HEK293 (cell line): ENCODE results near the gene KLHL28.

ENCODE experiments used
- AEBP2 ChIP-seq: fragments of 450-650 bp; formaldehyde crosslinking; IDR thresholded peaks from 2 replicates; pipeline ENCODE4 v1.5.1; 2016; ENCODE audit warnings: missing biosample characterization, missing genetic modification characterization, borderline replicate concordance
- ELK4 ChIP-seq: IDR thresholded peaks from 2 replicates; pipeline ENCODE4 v1.6.1; 2011; ENCODE audit warnings: mild to moderate bottlenecking, low read depth, low read length, borderline replicate concordance
- GLIS2 ChIP-seq: fragments of 450-650 bp; formaldehyde crosslinking; IDR thresholded peaks from 2 replicates; pipeline ENCODE4 v1.5.1; 2016; ENCODE audit warnings: missing biosample characterization, missing genetic modification characterization
- IKZF3 ChIP-seq: fragments of 450-650 bp; IDR thresholded peaks from 2 replicates; pipeline ENCODE4 v1.5.0; 2018; ENCODE audit warnings: missing biosample characterization, mild to moderate bottlenecking, missing genetic modification characterization, moderate library complexity
- KLF9 ChIP-seq: fragments of 450-650 bp; formaldehyde crosslinking; IDR thresholded peaks from 2 replicates; pipeline ENCODE4 v1.5.1; 2016; ENCODE audit warnings: missing biosample characterization, missing genetic modification characterization, low read depth
- PRDM1 ChIP-seq: fragments of 450-650 bp; formaldehyde crosslinking; IDR thresholded peaks from 2 replicates; pipeline ENCODE4; 2016; ENCODE audit warnings: missing biosample characterization, missing genetic modification characterization
- SCRT1 ChIP-seq: fragments of 450-650 bp; formaldehyde crosslinking; IDR thresholded peaks from 2 replicates; pipeline ENCODE4 v1.5.1; 2016; ENCODE audit warnings: missing biosample characterization, missing genetic modification characterization, borderline replicate concordance
- YY1 ChIP-seq: fragments of 450-650 bp; formaldehyde crosslinking; IDR thresholded peaks from 2 replicates; pipeline ENCODE4 v1.5.1; 2018; ENCODE audit warnings: missing biosample characterization, missing genetic modification characterization
- ZBTB1 ChIP-seq: fragments of 450-650 bp; formaldehyde crosslinking; IDR thresholded peaks from 2 replicates; pipeline ENCODE4 v1.5.1; 2016; ENCODE audit warnings: missing biosample characterization, missing genetic modification characterization
- ZBTB11 ChIP-seq: fragments of 450-650 bp; formaldehyde crosslinking; conservative IDR thresholded peaks from 2 replicates; pipeline ENCODE4 v1.5.1; 2016; ENCODE audit warnings: low read depth, missing biosample characterization, missing genetic modification characterization
- ZBTB44 ChIP-seq: fragments of 450-650 bp; IDR thresholded peaks from 2 replicates; pipeline ENCODE4 v1.5.1; 2018; ENCODE audit warnings: missing biosample characterization, mild to moderate bottlenecking, missing genetic modification characterization
- ZBTB8A ChIP-seq: fragments of 450-650 bp; formaldehyde crosslinking; IDR thresholded peaks from 2 replicates; pipeline ENCODE4 v1.5.1; 2016; ENCODE audit warnings: missing biosample characterization, missing genetic modification characterization
- ZEB2 ChIP-seq: fragments of 450-650 bp; formaldehyde crosslinking; IDR thresholded peaks from 2 replicates; pipeline ENCODE4 v1.5.1; 2016; ENCODE audit warnings: missing biosample characterization, missing genetic modification characterization
- ZNF133 ChIP-seq: fragments of 450-650 bp; formaldehyde crosslinking; IDR thresholded peaks from 2 replicates; pipeline ENCODE4 v1.5.1; 2016; ENCODE audit warnings: missing biosample characterization, missing genetic modification characterization
- ZNF138 ChIP-seq: fragments of 450-650 bp; formaldehyde crosslinking; IDR thresholded peaks from 2 replicates; pipeline ENCODE4 v1.5.1; 2016; ENCODE audit warnings: missing biosample characterization, missing genetic modification characterization, borderline replicate concordance
- ZNF239 ChIP-seq: fragments of 450-650 bp; formaldehyde crosslinking; IDR thresholded peaks from 2 replicates; pipeline ENCODE4 v1.5.1; 2016; ENCODE audit warnings: missing biosample characterization, missing genetic modification characterization
- ZNF324 ChIP-seq: fragments of 450-650 bp; formaldehyde crosslinking; IDR thresholded peaks from 2 replicates; pipeline ENCODE4 v1.5.1; 2016; ENCODE audit warnings: missing biosample characterization, missing genetic modification characterization
- ZNF335 ChIP-seq: fragments of 450-650 bp; formaldehyde crosslinking; conservative IDR thresholded peaks from 2 replicates; pipeline ENCODE4 v1.5.1; 2016; ENCODE audit warnings: missing biosample characterization, missing genetic modification characterization
- ZNF416 ChIP-seq: fragments of 450-650 bp; formaldehyde crosslinking; IDR thresholded peaks from 2 replicates; pipeline ENCODE4 v1.5.1; 2016; ENCODE audit warnings: missing biosample characterization, missing genetic modification characterization
- ZNF544 ChIP-seq: fragments of 450-650 bp; formaldehyde crosslinking; IDR thresholded peaks from 2 replicates; pipeline ENCODE4 v1.5.0; 2017; ENCODE audit warnings: missing biosample characterization, missing genetic modification characterization
- ZNF626 ChIP-seq: fragments of 450-650 bp; sonication (Bioruptor Pico); formaldehyde crosslinking; IDR thresholded peaks from 2 replicates; pipeline ENCODE4 v1.5.1; 2018; ENCODE audit warnings: missing biosample characterization, missing genetic modification characterization, inconsistent platforms
- ZNF670 ChIP-seq: fragments of 450-650 bp; formaldehyde crosslinking; IDR thresholded peaks from 2 replicates; pipeline ENCODE4 v1.5.1; 2016; ENCODE audit warnings: missing biosample characterization, missing genetic modification characterization, low read depth
- ZNF677 ChIP-seq: fragments of 450-650 bp; IDR thresholded peaks from 2 replicates; pipeline ENCODE4 v1.5.0; 2018; ENCODE audit warnings: missing biosample characterization, mild to moderate bottlenecking, missing genetic modification characterization, moderate library complexity
- ZNF792 ChIP-seq: fragments of 450-650 bp; formaldehyde crosslinking; IDR thresholded peaks from 2 replicates; pipeline ENCODE4 v1.5.1; 2016; ENCODE audit warnings: missing biosample characterization, missing genetic modification characterization
- ZNF843 ChIP-seq: fragments of 450-650 bp; formaldehyde crosslinking; IDR thresholded peaks from 2 replicates; pipeline ENCODE4 v1.5.1; 2016; ENCODE audit warnings: missing biosample characterization, missing genetic modification characterization
- TF ChIP-seq, protein P1 (sequence below): fragments of 450-650 bp; formaldehyde crosslinking; IDR thresholded peaks from 2 replicates; pipeline ENCODE4 v1.5.1; 2017; ENCODE audit warnings: missing biosample characterization, missing genetic modification characterization
- TF ChIP-seq, protein P2 (sequence below): fragments of 450-650 bp; formaldehyde crosslinking; IDR thresholded peaks from 2 replicates; pipeline ENCODE4 v1.5.1; 2017; ENCODE audit warnings: missing biosample characterization, mild to moderate bottlenecking, missing genetic modification characterization, moderate library complexity
- TF ChIP-seq, protein P3 (sequence below): fragments of 450-650 bp; formaldehyde crosslinking; IDR thresholded peaks from 2 replicates; pipeline ENCODE4 v1.5.1; 2016; ENCODE audit warnings: missing biosample characterization, missing genetic modification characterization

KLHL28 gene

DNA sequence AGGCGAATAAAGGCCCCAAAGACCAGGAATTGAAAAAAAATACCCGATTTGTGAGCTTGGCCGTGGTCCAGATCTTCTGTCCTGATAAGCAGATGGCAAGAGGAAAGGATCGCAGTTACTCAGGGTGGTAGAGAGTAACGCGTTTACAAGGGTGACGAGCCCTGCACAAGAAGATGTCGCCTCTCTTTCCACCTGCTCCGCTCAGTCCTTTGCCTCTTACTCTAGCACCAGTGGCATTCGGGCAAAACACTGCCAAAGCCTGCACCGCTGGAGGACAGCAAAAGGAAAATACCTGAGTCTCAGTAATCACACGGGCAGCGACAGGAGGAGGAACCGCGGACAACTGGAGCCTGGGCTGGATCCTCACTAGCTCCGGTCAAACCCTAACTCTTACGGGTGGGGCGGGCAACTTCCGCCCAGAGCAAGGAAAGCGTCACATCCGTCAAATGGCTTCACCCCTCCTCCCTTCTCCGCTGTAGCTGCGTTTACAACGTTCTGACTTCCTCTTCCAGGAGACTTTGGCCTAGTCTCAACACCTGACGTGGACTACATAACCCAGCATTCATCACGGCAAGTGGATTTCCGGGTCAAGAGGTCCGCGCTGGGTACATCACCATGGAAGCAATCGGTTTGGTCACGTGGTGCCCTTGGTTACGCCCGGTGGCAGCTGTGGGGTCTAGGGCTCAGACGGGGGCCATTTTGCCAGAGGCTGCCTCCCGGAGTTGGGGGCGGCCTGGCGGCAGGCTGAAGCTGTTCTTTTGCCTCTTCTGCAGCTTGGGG, at the start of gene KLHL28, which contains the start of gene TOGARAM1 (continued):
- TF ChIP-seq ZBTB11 (tag by site-specific recombination) (peak; percentile 94), PRDM1 (tag by site-specific recombination) (no peak), ZNF677 (tag by site-specific recombination) (no peak), ZNF843 (tag by site-specific recombination) (0 out of 2 replicates have a peak, but pooled peaks have one; percentile 13), ZNF626 (tag by site-specific recombination) (no peak), YY1 (tag by site-specific recombination) (peak; percentile 90), SCRT1 (tag by site-specific recombination) (no peak), AEBP2 (no peak), ZBTB44 (tag by site-specific recombination) (no peak), ZNF792 (tag by site-specific recombination) (no peak), ZNF544 (tag by site-specific recombination) (no peak), GLIS2 (peak; percentile 98), ZBTB8A (peak; percentile 81), ZNF670 (no peak), IKZF3 (tag by site-specific recombination) (no peak), ELK4 (no peak), ZNF138 (tag by site-specific recombination) (no peak), ZBTB1 (tag by site-specific recombination) (no peak), ZNF324 (tag by site-specific recombination) (no peak), ZNF335 (tag by site-specific recombination) (no peak), KLF9 (tag by site-specific recombination) (0 out of 2 replicates have a peak, but pooled peaks have one; percentile 17), ZNF239 (no peak), ZNF133 (tag by site-specific recombination) (no peak), ZNF416 (tag by site-specific recombination) (no peak), ZEB2 (tag by site-specific recombination) (0 out of 2 replicates have a peak, but pooled peaks have one; percentile 20)
- TF ChIP-seq, protein P1, sequence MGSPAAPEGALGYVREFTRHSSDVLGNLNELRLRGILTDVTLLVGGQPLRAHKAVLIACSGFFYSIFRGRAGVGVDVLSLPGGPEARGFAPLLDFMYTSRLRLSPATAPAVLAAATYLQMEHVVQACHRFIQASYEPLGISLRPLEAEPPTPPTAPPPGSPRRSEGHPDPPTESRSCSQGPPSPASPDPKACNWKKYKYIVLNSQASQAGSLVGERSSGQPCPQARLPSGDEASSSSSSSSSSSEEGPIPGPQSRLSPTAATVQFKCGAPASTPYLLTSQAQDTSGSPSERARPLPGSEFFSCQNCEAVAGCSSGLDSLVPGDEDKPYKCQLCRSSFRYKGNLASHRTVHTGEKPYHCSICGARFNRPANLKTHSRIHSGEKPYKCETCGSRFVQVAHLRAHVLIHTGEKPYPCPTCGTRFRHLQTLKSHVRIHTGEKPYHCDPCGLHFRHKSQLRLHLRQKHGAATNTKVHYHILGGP (tag by site-specific recombination): no peak
- TF ChIP-seq, protein P2, sequence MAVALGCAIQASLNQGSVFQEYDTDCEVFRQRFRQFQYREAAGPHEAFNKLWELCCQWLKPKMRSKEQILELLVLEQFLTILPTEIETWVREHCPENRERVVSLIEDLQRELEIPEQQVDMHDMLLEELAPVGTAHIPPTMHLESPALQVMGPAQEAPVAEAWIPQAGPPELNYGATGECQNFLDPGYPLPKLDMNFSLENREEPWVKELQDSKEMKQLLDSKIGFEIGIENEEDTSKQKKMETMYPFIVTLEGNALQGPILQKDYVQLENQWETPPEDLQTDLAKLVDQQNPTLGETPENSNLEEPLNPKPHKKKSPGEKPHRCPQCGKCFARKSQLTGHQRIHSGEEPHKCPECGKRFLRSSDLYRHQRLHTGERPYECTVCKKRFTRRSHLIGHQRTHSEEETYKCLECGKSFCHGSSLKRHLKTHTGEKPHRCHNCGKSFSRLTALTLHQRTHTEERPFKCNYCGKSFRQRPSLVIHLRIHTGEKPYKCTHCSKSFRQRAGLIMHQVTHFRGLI (tag by site-specific recombination): peak; percentile 84
- TF ChIP-seq, protein P3, sequence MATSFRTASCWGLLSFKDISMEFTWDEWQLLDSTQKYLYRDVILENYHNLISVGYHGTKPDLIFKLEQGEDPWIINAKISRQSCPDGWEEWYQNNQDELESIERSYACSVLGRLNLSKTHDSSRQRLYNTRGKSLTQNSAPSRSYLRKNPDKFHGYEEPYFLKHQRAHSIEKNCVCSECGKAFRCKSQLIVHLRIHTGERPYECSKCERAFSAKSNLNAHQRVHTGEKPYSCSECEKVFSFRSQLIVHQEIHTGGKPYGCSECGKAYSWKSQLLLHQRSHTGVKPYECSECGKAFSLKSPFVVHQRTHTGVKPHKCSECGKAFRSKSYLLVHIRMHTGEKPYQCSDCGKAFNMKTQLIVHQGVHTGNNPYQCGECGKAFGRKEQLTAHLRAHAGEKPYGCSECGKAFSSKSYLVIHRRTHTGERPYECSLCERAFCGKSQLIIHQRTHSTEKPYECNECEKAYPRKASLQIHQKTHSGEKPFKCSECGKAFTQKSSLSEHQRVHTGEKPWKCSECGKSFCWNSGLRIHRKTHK: no peak
